LNCaP clone FGC (cell line): Measurements from ENCODE around the gene EVC.

ENCODE experiments used
- DNase-seq: peaks from one replicate; pipeline ENCODE4 v3.0.0-alpha.2; 2011; ENCODE audit warnings: low read depth
- H3K4me3 ChIP-seq: 2 replicates; pipeline ENCODE4 v1.5.1; 2011; ENCODE audit warnings: mild to moderate bottlenecking, low read depth, low read length, control low read depth
- TF ChIP-seq, protein P1 (sequence below): IDR thresholded peaks from 2 replicates; pipeline ENCODE4 v1.5.1; 2012; ENCODE audit warnings: mild to moderate bottlenecking; ENCODE audit not compliant: control insufficient read depth, insufficient read depth; ENCODE audit errors: extremely low read depth

Gene EVC

DNA sequence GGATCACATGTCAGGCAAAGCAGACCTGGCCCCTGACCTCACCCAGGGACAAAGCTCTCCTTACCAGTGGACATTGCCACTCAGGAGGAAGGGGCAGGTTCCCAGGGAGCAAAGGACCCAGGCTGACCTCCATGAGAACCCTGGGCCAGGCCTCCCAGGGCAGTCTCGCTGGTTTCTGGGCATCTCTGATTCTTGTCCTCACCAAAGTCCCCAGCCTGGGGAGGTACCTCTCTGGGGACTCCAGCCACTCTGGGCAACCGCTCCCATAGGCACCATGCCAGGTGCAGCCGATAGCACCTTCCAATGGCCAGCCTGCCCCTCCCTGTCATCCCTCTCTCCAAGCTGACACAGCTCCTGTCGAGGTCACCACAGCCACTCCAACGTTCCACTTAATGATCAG lies 10.5 kb upstream of the EVC start:
- no peak for DNase-seq
- TF ChIP-seq, protein P1, sequence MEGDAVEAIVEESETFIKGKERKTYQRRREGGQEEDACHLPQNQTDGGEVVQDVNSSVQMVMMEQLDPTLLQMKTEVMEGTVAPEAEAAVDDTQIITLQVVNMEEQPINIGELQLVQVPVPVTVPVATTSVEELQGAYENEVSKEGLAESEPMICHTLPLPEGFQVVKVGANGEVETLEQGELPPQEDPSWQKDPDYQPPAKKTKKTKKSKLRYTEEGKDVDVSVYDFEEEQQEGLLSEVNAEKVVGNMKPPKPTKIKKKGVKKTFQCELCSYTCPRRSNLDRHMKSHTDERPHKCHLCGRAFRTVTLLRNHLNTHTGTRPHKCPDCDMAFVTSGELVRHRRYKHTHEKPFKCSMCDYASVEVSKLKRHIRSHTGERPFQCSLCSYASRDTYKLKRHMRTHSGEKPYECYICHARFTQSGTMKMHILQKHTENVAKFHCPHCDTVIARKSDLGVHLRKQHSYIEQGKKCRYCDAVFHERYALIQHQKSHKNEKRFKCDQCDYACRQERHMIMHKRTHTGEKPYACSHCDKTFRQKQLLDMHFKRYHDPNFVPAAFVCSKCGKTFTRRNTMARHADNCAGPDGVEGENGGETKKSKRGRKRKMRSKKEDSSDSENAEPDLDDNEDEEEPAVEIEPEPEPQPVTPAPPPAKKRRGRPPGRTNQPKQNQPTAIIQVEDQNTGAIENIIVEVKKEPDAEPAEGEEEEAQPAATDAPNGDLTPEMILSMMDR = no peak
- H3K4me3 ChIP-seq = no peak overlapping the region

DNA sequence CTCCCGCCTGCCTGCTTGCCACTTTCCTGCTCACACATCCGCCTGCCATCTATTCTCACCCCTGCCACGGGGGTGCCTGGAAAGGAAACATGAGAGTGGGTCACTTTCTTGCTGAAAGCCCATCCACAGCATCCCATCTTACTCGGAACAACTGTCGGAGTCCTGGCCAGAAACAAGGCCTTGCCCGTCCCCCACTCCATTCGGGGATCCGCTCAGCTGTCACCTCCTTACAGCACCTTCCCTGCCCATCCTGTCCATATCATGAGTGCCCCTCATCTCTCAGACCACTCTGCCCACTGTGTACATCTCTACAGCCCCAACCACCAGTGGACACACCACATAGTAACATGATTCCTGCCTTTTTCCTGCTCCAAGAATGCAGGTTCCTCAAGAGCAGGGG lies 9.0 kb upstream of the EVC start:
- no peak overlapping the region for H3K4me3 ChIP-seq
- no peak for DNase-seq
- TF ChIP-seq, protein P1 = no peak

DNA sequence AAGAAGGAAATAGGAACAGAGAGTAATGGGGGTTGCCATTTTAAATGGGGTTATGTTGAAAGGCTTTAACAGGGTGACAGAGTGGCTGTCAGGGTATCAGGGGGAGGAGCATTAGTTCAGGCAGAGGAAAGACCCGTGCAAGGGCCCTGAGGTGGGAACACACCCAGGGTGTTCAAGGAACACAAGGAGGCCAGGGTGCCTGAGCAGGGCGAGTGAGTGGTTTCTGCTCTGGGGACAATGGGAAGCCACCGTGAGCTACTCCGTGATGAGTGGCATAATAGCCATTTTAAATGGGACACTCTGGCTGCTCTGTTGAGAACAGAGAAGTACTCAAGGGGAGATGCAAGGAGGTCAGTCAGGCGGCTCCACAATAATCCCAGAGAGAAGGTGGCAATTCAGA lies 7.2 kb upstream of the EVC start:
- TF ChIP-seq, protein P1 = no peak
- no peak overlapping the region for H3K4me3 ChIP-seq
- DNase-seq = no peak

DNA sequence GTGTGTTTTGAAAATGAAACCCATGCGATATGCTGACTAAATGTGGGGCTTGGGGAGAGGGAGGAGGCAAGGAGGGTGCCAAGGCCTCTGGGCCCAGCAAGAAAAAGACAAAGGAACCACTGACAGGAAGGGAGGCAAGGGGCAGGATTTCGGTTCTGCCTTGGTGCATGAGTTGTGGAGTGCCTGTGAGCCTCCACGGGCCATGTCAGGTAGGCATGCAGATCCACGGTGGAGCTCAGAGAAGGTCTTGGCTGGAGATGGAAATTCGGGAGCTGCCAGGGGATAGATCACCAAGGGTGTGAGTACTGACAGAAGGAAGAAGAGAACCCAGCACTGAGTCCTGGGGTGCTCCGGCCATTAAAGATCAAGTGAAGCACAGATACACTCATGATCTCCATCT lies 6.7 kb upstream of the EVC start:
- H3K4me3 ChIP-seq = no peak overlapping the region
- TF ChIP-seq, protein P1 = no peak
- DNase-seq = no peak

DNA sequence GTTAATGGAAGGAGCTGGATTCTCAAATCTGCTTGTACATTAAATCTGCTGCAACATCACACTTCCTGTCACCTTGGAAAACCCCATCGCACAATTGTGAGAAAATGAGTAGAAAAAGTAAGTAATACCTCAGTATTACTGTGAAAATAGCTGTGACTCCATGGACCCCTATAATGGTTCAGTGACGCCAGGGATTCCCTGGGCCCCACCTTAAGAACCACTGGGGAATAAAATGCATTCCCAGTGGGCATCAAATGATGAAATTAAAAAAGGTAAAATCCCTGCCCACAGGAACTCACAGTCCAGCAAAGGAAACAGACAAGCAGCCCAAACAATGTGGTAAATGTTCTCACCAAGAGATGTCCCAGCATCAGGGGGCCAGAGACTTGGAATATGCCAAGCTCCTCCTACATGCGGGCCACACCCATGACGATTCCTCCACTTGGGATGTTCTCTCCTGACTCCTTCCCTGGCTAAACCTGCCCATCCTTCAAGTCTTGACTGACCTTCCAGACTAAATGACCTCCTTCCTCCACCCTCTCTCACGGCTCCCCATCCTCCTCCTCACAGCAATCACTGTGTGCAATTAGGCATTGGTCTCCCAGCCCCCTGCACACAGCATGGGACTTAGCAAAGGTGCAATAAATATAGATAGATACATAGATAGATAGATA lies 5.2 kb upstream of the EVC start:
- TF ChIP-seq, protein P1 = no peak
- no peak overlapping the region for H3K4me3 ChIP-seq
- DNase-seq = no peak

DNA sequence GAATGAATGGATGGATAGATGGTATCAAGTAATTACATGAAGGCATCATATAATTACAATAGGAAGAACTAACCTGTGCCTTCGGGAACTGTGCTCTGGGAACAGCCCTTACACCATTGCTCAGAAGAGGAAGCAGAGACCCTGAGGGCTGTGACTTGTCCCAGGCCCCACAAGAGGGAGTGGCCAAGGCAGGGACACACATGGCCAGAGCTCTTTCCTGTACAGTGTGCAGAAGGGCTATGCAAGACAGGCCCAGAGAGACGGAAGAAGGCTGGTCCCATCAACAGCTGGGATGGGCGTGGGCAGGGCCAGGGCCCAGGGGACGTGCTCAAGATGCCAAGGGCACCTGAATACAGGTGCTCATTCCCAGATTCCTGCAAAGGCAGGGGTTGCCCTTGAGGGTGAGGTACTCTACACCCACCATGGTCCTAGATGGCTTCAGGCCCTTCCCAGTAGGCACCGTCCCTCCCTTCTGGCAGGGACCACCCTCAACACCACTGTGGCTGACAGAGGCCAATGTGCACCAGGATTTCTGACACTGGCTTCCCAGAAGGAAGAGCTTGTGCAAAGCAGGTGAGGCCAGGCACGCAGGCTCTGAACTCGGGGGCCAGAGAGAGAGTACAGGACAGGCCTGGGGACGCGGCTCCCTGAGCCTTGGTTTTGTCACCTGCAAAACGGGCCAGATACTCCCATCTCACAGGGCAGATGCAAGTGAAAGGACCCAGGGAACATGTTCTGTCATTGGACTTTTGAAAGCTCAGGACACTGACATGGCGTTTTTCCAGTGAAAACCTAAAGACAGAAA lies 4.3 kb upstream of the EVC start:
- H3K4me3 ChIP-seq = no peak overlapping the region
- TF ChIP-seq, protein P1 = no peak
- no peak for DNase-seq

DNA sequence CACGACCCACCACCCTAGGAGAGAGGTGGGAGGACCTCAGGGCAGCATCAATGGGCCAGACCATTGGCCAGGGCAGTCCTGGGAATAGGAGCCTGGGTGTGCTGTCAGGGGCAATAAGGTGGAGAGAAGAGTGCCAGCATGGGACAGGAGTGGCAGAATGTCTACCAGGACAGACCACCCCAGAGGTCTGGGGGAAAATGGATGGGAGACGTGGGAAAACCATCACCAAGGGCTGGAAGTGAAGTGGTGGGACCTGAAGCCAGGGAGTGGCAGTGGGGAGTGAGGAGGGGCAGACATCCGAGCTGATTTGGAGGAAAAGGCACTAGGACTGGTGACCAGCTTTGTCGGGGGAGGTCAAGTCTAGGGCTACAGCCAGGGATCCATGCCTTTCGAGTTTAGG lies 3.6 kb upstream of the EVC start:
- H3K4me3 ChIP-seq = no peak overlapping the region
- no peak for DNase-seq
- TF ChIP-seq, protein P1 = no peak
